Measurements from ENCODE around the gene AXDND1. TPM values are rescaled to one million over a fixed set of nuclear protein-coding genes. Genes with fewer than 3 reads are reported as not detected.

AXDND1 gene
- total and polyA plus RNA-seq, 9 of the 15 experiments (the other 6 are each of a cell fraction or from before 2014, with no cell fraction given), result 0.03 to 0.13 (median 0.06) TPM; not detected in 5

GRCh38 chr1:179448437-179449149, 82.8 kb downstream of the AXDND1 start (continued):
- TF ChIP-seq GATA2 (CRISPR knock-in tag; IDR thresholded peaks at IDR 0.05), result no peak
- TF ChIP-seq TFE3 (CRISPR knock-in tag; IDR thresholded peaks at IDR 0.05), result no peak
- no peak for TF ChIP-seq SNAPC5 (CRISPR knock-in tag; IDR thresholded peaks at IDR 0.05)
- peak; percentile 82 for TF ChIP-seq MAFG (tag; conservative IDR thresholded peaks at IDR 0.05)
- no peak for TF ChIP-seq CBFB (CRISPR knock-in tag; IDR thresholded peaks at IDR 0.05)
- no peak for TF ChIP-seq RBM39 (optimal IDR thresholded peaks at IDR 0.05; ENCODE audit: low read depth, low read length)
- 0 out of 4 replicates have a peak, but pooled peaks of 1 of the 2 experiments have one; percentile 46 for TF ChIP-seq TRIM24 (IDR thresholded peaks at IDR 0.05)
- TF ChIP-seq REST (IDR thresholded peaks at IDR 0.05; ENCODE audit: borderline replicate concordance), result peak; percentile 61
- no peak for TF ChIP-seq REST (CRISPR knock-in tag; IDR thresholded peaks at IDR 0.05; ENCODE audit: low read depth)
- TF ChIP-seq XRCC4 (IDR thresholded peaks at IDR 0.05; ENCODE audit: extremely low read depth, insufficient read depth, insufficient read length), result no peak
- no peak for TF ChIP-seq ZSCAN32 (CRISPR knock-in tag; IDR thresholded peaks at IDR 0.05)
- no peak for TF ChIP-seq ZNF280B (CRISPR knock-in tag; IDR thresholded peaks at IDR 0.05)
- no peak for TF ChIP-seq HNRNPUL1 (IDR thresholded peaks at IDR 0.05; ENCODE audit: low read length)
- TF ChIP-seq ZEB2 (IDR thresholded peaks at IDR 0.05), result peak; percentile 60; the same call in 1 of the 2 replicates
- 0 out of 6 replicates have a peak, but pooled peaks of 1 of the 3 experiments have one; percentile 6 for TF ChIP-seq CTCF (IDR thresholded peaks at IDR 0.05 in 2 of 3, conservative IDR thresholded peaks at IDR 0.05 in 1 of 3; ENCODE audit: insufficient read depth in 2 of 3, low read depth in 1 of 3, low read length in 3 of 3)

All from K562 (cell line).